Gastrocnemius medialis (tissue), 4 donors: Measurements from ENCODE around the gene ZNHIT1.

Source experiments
- POLR2A ChIP-seq, 2 donors: fragments of 450-650 bp; IDR thresholded peaks; one replicate each; pipeline ENCODE4 v1.6.1; 2017; ENCODE audit warnings: antibody characterized with exemption in 2 of 2, mild to moderate bottlenecking in 2 of 2, moderate library complexity in 2 of 2
- TF ChIP-seq, protein P1 (sequence below), 5 experiments: fragments of 450-650 bp in 3 of 5; fragments of 200-600 bp in 2 of 5; sonication (generic) in 2 of 5; IDR thresholded peaks in 4 of 5; conservative IDR thresholded peaks in 1 of 5; 1 replicate in 4 of 5; 2 replicates in 1 of 5; pipeline ENCODE4 v1.5.1; 2016 to 2019; ENCODE audit warnings: antibody characterized with exemption in 5 of 5, mild to moderate bottlenecking in 3 of 5, moderate library complexity in 3 of 5

DNA sequence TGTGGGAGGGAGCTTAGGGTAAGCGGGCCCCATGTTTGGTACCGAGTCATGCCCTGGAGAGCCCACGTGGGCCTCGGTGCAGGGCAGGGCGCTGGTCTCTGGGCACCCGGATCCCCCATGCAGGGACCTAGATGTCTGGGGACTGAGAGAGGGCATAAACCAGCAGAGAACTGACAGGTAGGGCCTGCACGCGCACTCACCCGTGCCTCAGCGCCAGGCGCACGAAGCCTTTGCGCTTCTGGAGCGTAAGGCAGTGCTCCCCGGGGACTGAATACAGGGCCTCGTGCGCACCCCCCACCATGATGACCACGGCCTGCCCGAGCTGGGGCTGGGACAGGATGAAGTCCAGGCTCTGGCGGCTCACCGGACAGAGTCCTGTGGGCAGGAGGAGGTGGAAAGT lies 20.0 kb upstream of the ZNHIT1 start:
- TF ChIP-seq, protein P1, sequence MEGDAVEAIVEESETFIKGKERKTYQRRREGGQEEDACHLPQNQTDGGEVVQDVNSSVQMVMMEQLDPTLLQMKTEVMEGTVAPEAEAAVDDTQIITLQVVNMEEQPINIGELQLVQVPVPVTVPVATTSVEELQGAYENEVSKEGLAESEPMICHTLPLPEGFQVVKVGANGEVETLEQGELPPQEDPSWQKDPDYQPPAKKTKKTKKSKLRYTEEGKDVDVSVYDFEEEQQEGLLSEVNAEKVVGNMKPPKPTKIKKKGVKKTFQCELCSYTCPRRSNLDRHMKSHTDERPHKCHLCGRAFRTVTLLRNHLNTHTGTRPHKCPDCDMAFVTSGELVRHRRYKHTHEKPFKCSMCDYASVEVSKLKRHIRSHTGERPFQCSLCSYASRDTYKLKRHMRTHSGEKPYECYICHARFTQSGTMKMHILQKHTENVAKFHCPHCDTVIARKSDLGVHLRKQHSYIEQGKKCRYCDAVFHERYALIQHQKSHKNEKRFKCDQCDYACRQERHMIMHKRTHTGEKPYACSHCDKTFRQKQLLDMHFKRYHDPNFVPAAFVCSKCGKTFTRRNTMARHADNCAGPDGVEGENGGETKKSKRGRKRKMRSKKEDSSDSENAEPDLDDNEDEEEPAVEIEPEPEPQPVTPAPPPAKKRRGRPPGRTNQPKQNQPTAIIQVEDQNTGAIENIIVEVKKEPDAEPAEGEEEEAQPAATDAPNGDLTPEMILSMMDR (IDR thresholded peaks at IDR 0.05 in 4 of 5, conservative IDR thresholded peaks at IDR 0.05 in 1 of 5): no peak
- no peak for TF ChIP-seq POLR2A (IDR thresholded peaks at IDR 0.05)
